Mammary epithelial cell (primary cell): ENCODE data around the gene KRT71.

Experiments used
- CTCF ChIP-seq, 2 donors: IDR thresholded peaks in 1 of 2; conservative IDR thresholded peaks in 1 of 2; 2 replicates each; pipeline ENCODE4 v1.5.1; 2011 to 2012; ENCODE audit warnings: inconsistent platforms in 2 of 2, low read length in 2 of 2, mild to moderate bottlenecking in 2 of 2, control low read depth in 1 of 2, low read depth in 1 of 2; ENCODE audit not compliant: insufficient read depth in 1 of 2; ENCODE audit errors: extremely low read depth in 1 of 2
- EZH2 ChIP-seq: IDR thresholded peaks from 2 replicates; pipeline ENCODE4 v1.6.1; 2012; ENCODE audit warnings: low read length, inconsistent platforms, borderline replicate concordance

- TF ChIP-seq CTCF (conservative IDR thresholded peaks at IDR 0.05 in 1 of 2, IDR thresholded peaks at IDR 0.05 in 1 of 2; ENCODE audit: extremely low read depth in 1 of 2, insufficient read depth in 1 of 2, low read depth in 1 of 2, low read length in 2 of 2) (no peak), EZH2 (no peak)
These were observed 13.9 kb upstream of the KRT71 start for GRCh38 chr12:52566847-52567291.
